SJCRH30 (cell line): Measurements from ENCODE around the gene NMD3. TPM values are rescaled to one million over a fixed set of nuclear protein-coding genes. Genes with fewer than 3 reads are reported as not detected.
A peak's percentile ranks its signal among the peaks of the same experiment; 100 is the strongest.

Experiments used
- DNase-seq, 2 experiments: peaks; one replicate each; pipeline ENCODE4 v3.0.0-alpha.2; 2015 to 2020
- H3K27ac ChIP-seq: fragments of 250-450 bp; sonication (Bioruptor Pico); 2 replicates; pipeline ENCODE4 v1.5.1; 2020; ENCODE audit warnings: mild to moderate bottlenecking, moderate library complexity
- H3K27me3 ChIP-seq: fragments of 250-450 bp; sonication (Bioruptor Pico); 2 replicates; pipeline ENCODE4 v1.5.1; 2020; ENCODE audit warnings: mild to moderate bottlenecking, moderate library complexity
- H3K36me3 ChIP-seq: fragments of 250-450 bp; sonication (Bioruptor Pico); 2 replicates; pipeline ENCODE4 v1.5.1; 2020; ENCODE audit warnings: mild to moderate bottlenecking, moderate library complexity
- H3K4me1 ChIP-seq: fragments of 250-450 bp; sonication (Bioruptor Pico); 2 replicates; pipeline ENCODE4 v1.5.1; 2020; ENCODE audit warnings: mild to moderate bottlenecking, moderate library complexity
- H3K4me3 ChIP-seq: fragments of 250-450 bp; sonication (Bioruptor Pico); 2 replicates; pipeline ENCODE4 v1.5.1; 2020; ENCODE audit warnings: mild to moderate bottlenecking, moderate library complexity
- H3K9me3 ChIP-seq: fragments of 250-450 bp; sonication (Bioruptor Pico); replicated peaks from 2 replicates; pipeline ENCODE4 v1.5.1; 2020; ENCODE audit warnings: mild to moderate bottlenecking, moderate library complexity
- total RNA-seq: library from RNA; depleted of rRNA; stranded (reverse); fragments of >200 nt; shearing (Covaris generic); gene quantifications from 2 replicates; pipeline ENCODE4 v1.2.3, GENCODE V29; 2014

The NMD3 gene
- total RNA-seq, 1 experiment from 2014 or later: 73.1 TPM

- no peak for DNase-seq
- H3K27ac ChIP-seq: no peak overlapping the region
- no peak overlapping the region for H3K4me3 ChIP-seq
- no peaks in the 10 kb centered on the region for H3K9me3 ChIP-seq
- H3K36me3 ChIP-seq: no peaks in the 10 kb centered on the region
- peaks cover under 1% of the 10 kb centered on the region; the same call in 1 of the 2 replicates for H3K4me1 ChIP-seq
- H3K27me3 ChIP-seq: no peaks in the 10 kb centered on the region
These were observed 5.9 kb upstream of the NMD3 start for GRCh38 chr3:161215185-161215584.

- Histone ChIP-seq H3K27me3 (no peaks in the 10 kb centered on the region), H3K4me1 (peaks cover 6% of the 10 kb centered on the region; the same call in 1 of the 2 replicates), H3K4me3 (no peak overlapping the region), H3K27ac (no peak overlapping the region), H3K9me3 (no peaks in the 10 kb centered on the region), H3K36me3 (no peaks in the 10 kb centered on the region)
- peak in 1 of 2 experiments; percentile 5 for DNase-seq
These were observed 3.6 kb upstream of the NMD3 start for GRCh38 chr3:161217496-161217895.

GRCh38 chr3:161219495-161219894, 1.6 kb upstream of the NMD3 start:
- Histone ChIP-seq H3K9me3 (no peaks in the 10 kb centered on the region), H3K27ac (no peak overlapping the region), H3K36me3 (peaks cover 9% of the 10 kb centered on the region), H3K27me3 (no peaks in the 10 kb centered on the region), H3K4me1 (peaks cover 11% of the 10 kb centered on the region), H3K4me3 (no peak overlapping the region)
- DNase-seq: no peak

DNA sequence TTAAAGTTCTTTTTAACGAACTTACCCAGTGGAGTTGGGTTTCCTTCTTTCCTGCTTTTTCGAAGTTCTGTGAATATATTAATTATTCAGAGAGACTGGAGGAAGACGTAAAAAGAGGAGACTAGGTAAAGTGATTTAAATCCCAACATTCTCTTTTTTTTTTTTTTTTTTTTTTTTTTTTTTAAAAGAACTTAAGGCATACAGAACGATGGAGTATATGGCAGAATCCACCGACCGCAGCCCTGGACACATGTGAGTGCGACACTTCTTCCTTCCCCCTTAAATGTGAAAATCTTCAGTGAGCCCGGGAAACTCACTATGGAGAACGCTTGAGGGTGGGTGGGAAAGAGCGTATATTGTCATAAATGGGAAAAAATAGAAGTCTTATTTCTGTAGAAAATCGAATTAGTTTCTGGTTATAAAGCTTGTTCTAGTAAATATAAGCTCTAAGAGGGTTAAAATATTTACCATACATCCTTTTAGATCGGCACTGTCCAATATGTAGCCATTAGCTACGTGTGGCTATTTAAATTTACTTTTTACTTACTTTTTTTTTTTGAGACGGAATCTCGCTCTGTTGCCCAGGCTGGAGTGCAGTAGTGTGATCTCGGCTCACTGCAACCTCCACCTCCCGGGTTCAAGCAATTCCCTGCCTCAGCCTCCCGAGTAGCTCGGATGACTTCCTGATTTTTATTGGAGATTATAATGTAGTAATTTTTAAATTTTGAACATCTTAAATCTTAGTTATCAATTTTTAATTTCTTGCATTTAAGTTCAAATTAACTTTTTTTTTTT, 892 bp downstream of the NMD3 start:
- Histone ChIP-seq H3K4me3 (peak overlapping the region; percentile 86), H3K27me3 (no peaks in the 10 kb centered on the region), H3K4me1 (peaks cover 11% of the 10 kb centered on the region), H3K9me3 (no peaks in the 10 kb centered on the region), H3K27ac (peak overlapping the region; percentile 94), H3K36me3 (peaks cover 28% of the 10 kb centered on the region)
- peak; percentile 22 to 49 for DNase-seq

DNA sequence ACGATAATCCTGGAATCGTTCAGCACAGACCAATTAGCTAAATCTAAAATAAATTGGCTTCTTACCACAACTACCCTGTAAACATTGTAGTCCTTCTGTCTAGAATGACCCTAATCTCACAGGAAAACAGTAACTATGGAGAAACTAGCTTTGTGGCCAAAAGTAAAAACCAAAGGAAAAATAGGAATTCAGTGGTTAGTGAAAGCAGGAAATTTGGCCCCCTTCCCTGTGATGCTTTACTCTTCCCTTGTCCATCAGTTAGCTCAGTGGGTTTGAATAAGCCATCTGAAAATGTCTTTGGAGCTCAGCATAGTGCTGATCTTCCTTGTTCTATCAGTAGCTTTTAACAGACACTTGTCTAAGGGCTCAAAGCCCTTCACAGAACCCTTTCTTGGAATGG, 1.6 kb downstream of the NMD3 start:
- Histone ChIP-seq H3K4me3 (peak overlapping the region; percentile 86), H3K36me3 (peaks cover 33% of the 10 kb centered on the region), H3K9me3 (no peaks in the 10 kb centered on the region), H3K27me3 (no peaks in the 10 kb centered on the region), H3K4me1 (peaks cover 11% of the 10 kb centered on the region), H3K27ac (peak overlapping the region; percentile 94; the same call in 1 of the 2 replicates)
- DNase-seq: peak in 1 of 2 experiments; percentile 10

- peaks cover 43% of the 10 kb centered on the region for H3K36me3 ChIP-seq
- H3K27ac ChIP-seq: no peak overlapping the region
- no peaks in the 10 kb centered on the region for H3K27me3 ChIP-seq
- H3K4me1 ChIP-seq: peaks cover 11% of the 10 kb centered on the region
- no peaks in the 10 kb centered on the region for H3K9me3 ChIP-seq
- no peak overlapping the region for H3K4me3 ChIP-seq
- no peak for DNase-seq
These were observed 3.7 kb downstream of the NMD3 start for GRCh38 chr3:161224786-161225185.

- Histone ChIP-seq H3K4me1 (no peaks in the 10 kb centered on the region), H3K4me3 (no peak overlapping the region), H3K27me3 (no peaks in the 10 kb centered on the region), H3K9me3 (no peaks in the 10 kb centered on the region), H3K27ac (no peak overlapping the region), H3K36me3 (peaks cover 61% of the 10 kb centered on the region)
- DNase-seq: no peak
These were observed 9.6 kb downstream of the NMD3 start for GRCh38 chr3:161230621-161231171.

- H3K9me3 ChIP-seq: no peaks in the 10 kb centered on the region
- peaks cover 62% of the 10 kb centered on the region for H3K36me3 ChIP-seq
- H3K27ac ChIP-seq: peak overlapping the region; percentile 37; the same call in 1 of the 2 replicates
- H3K4me3 ChIP-seq: no peak overlapping the region
- no peaks in the 10 kb centered on the region for H3K27me3 ChIP-seq
- H3K4me1 ChIP-seq: no peaks in the 10 kb centered on the region
- peak in 1 of 2 experiments; percentile 27 for DNase-seq
These were observed 10.8 kb downstream of the NMD3 start for GRCh38 chr3:161231861-161232260.

DNA sequence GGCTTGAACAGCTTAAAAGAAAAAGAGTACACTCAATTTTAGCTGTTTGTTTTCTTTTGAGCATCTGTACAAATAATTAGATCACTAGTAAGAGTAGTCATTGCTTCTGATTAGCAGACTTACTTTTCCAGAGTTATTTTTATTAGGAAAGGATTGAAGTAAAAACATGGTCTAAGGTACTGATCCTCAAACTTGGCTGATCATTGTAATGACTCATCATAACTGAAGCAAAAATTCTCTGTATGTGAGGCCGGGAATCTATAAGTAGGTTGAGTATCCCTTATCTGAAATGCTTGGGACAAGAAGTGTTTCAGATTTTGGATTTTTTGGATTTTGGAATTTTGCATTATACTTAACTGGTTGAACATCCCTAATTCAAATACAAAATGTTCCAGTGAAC, 12.4 kb downstream of the NMD3 start:
- no peaks in the 10 kb centered on the region for H3K9me3 ChIP-seq

GRCh38 chr3:161236240-161236639, 15.1 kb downstream of the NMD3 start:
- peaks cover 77% of the 10 kb centered on the region for H3K36me3 ChIP-seq

More for the DNA sequence above, 12.4 kb downstream of the NMD3 start:
- Histone ChIP-seq H3K27me3 (no peaks in the 10 kb centered on the region), H3K27ac (no peak overlapping the region), H3K4me3 (no peak overlapping the region), H3K36me3 (peaks cover 65% of the 10 kb centered on the region), H3K4me1 (no peaks in the 10 kb centered on the region)
- DNase-seq: no peak

DNA sequence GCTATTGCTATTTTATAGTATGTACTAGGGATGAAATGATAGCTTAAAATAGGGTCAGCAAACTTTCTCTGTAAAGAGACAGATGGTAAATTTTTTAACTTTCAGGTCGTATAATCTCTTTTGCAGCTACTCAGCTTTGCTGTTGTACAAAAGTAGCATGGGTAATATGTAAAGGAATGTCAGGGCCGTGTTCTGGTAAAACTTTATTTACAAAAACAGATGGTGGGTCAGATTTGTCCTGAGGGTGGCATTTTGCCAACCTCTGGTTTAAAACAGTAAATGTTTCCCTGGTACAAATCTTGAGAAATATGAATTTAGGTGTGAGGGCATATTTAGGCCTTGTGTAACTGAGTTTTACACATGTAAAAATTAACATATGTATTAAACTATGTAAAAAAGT, 18.6 kb downstream of the NMD3 start:
- Histone ChIP-seq H3K4me3 (no peak overlapping the region), H3K36me3 (peaks cover 81% of the 10 kb centered on the region), H3K4me1 (no peaks in the 10 kb centered on the region), H3K27me3 (no peaks in the 10 kb centered on the region), H3K27ac (no peak overlapping the region), H3K9me3 (no peaks in the 10 kb centered on the region)
- DNase-seq: no peak

More at GRCh38 chr3:161236240-161236639, 15.1 kb downstream of the NMD3 start:
- Histone ChIP-seq H3K27me3 (no peaks in the 10 kb centered on the region), H3K9me3 (no peaks in the 10 kb centered on the region), H3K4me3 (no peak overlapping the region), H3K27ac (no peak overlapping the region), H3K4me1 (no peaks in the 10 kb centered on the region)
- no peak for DNase-seq

GRCh38 chr3:161244538-161244937, 23.4 kb downstream of the NMD3 start:
- no peak for DNase-seq
- no peaks in the 10 kb centered on the region for H3K9me3 ChIP-seq
- H3K27ac ChIP-seq: no peak overlapping the region
- H3K27me3 ChIP-seq: no peaks in the 10 kb centered on the region
- H3K36me3 ChIP-seq: peaks cover 58% of the 10 kb centered on the region
- no peak overlapping the region for H3K4me3 ChIP-seq
- no peaks in the 10 kb centered on the region for H3K4me1 ChIP-seq

- H3K27me3 ChIP-seq: no peaks in the 10 kb centered on the region
- no peak overlapping the region for H3K4me3 ChIP-seq
- H3K9me3 ChIP-seq: no peaks in the 10 kb centered on the region
- no peaks in the 10 kb centered on the region for H3K4me1 ChIP-seq
- no peak overlapping the region for H3K27ac ChIP-seq
- DNase-seq: no peak
- peaks cover 62% of the 10 kb centered on the region for H3K36me3 ChIP-seq
These were observed 25.9 kb downstream of the NMD3 start for GRCh38 chr3:161247049-161247448.

DNA sequence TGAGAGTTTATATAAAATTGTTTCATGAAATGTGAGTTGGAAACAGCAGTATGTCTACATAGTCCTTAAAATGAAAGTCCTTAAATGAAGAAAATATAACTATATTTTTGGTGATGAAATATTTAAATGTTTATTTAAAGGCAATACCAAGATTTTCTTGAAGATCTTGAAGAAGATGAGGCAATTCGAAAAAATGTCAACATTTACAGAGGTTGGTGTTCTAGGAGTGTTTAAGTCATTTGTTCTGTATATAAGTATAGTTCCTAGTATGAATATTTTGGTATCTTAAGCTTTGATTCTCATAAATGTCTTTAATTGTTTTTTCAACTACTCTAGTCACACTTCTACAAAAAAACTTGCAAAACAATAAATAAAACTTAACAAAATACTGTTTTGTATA, 29.0 kb downstream of the NMD3 start:
- H3K4me3 ChIP-seq: no peak overlapping the region
- peaks cover 61% of the 10 kb centered on the region for H3K36me3 ChIP-seq
- no peaks in the 10 kb centered on the region for H3K4me1 ChIP-seq
- no peaks in the 10 kb centered on the region for H3K27me3 ChIP-seq
- DNase-seq: no peak
- H3K27ac ChIP-seq: no peak overlapping the region
- H3K9me3 ChIP-seq: no peaks in the 10 kb centered on the region

DNA sequence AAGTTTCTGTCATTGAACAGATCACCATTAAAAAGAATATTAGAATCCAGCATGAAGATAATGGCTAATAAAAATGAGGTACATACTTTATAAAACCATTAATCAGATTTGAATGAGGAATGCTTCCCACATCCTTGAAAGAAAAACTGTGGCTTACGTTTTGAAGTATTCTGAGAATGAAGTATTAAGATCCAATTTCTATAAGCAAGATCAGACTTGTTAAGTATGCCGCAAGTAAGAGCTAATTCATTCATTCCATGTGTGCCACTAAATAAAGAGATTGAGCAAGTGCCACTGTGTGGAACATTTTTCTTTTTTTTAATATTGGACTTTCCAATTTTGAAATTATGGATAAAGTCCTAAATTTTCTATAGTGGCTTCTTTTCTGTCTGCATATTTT, 30.6 kb downstream of the NMD3 start:
- H3K9me3 ChIP-seq: no peaks in the 10 kb centered on the region
- H3K4me3 ChIP-seq: no peak overlapping the region
- peaks cover 59% of the 10 kb centered on the region for H3K36me3 ChIP-seq
- DNase-seq: no peak
- H3K4me1 ChIP-seq: no peaks in the 10 kb centered on the region
- no peaks in the 10 kb centered on the region for H3K27me3 ChIP-seq
- H3K27ac ChIP-seq: no peak overlapping the region
